HG02642 (cell line): ENCODE measurements around the gene CAMK2A.

Source experiments
- ATAC-seq: cut with Tn5 transposase; IDR thresholded peaks from one replicate; pipeline ENCODE4 v1.9.1; 2021; ENCODE audit warnings: mild to moderate bottlenecking; ENCODE audit not compliant: unreplicated experiment, poor library complexity

CAMK2A gene

DNA sequence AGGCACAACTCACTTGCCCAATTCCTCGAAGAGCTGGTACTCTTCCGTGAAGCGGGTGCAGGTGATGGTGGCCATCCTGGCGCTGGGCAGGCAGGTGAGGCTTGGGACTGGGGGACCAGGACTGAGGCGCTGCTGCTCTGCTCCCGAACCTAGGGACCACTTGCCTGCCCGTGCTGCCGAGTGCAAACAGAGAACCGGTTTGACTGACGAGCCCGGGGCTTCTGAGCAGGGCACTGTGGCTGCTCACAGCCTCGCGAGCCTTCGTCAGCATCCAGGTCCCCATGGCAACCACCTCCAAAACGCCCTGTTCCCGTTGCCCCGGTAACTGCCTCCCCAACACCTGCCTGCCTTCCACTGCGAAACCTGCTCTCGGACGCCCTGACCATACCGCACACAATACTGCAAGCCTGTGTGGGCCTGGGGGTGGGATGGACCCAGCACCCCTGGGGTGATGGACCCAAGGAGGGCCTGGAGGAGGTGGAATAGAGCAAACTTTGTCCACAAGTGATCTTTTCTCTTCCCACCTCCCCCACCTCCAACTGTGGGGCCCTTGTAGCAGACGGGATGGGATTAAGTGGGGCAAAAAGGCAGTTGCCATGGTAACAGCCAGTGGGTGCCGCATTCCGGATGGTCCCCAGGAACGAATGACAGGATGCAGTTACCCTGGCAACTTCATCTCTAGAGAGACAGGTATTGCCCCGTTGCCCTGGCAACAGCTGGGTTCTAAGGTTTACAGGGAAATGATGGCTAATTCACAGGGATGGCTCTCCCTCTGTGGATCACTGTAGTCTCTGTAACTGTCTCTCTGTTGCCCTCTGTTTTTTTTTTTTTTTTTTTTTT lies at the start of gene CAMK2A:
Gene CAMK2A, minus strand, starts transcription at position 223 of the 840 bp plus-strand sequence. Its CDS starts 148 bp downstream, at position 75.
- ATAC-seq = no peak

DNA sequence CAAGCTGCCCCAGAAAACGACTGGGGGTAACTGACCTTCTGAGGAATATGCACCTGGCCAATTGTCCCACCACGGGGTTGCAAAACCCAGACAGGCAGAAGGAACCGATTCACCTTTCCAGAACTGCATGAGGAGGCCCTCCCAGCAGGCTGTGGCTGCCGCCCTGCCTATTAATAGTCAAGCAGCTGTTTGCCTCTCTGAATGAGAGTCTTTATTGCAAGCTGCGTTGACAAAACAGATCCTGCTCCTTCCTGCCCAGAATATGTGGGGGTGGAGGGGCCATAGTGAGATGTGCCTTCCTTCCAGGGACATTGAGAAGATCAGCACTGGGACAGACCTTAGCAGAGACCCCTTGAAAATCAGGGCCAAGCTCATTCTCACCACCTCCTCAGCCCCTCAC lies 49.6 kb upstream of the CAMK2A start:
- ATAC-seq = no peak

DNA sequence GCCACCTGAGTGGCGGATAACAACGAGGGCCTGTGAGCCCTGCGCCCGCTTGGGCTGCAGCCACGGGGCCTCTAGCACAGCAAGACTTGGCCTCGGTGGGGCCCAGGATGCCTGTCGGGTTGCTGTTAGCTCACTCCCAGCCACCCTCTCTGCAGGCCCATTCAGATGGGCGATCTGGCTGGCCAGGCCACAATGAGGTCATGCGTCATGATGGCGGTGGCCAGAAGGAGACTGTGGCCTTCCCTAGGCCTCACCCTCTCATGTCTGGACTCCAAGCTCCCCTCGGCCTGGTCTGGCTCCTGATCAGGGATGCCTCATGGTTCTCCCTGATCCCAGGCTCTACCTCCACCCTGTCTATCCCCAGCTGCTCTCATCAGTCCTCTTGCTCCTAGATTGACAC lies 49.0 kb upstream of the CAMK2A start:
- ATAC-seq = no peak

DNA sequence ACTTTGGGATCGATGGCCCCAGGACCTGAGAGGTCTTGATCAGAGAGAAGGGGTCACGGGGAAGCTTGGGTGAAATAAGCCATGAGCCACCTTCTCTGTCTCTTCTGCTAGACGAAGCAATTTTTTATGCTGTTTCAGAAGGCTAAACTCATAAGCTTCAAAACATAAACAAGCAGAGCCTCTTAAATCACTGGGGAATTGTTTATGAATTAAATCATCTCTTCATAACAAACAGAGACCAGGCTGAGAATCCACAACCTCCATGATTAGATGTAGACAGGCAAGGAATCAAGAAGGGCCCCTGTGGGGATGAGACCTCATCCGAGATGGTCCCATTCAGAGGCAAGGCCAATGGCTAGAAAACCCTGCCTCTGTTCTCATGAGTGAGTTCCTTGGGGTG lies 46.2 kb upstream of the CAMK2A start:
- ATAC-seq = no peak

- ATAC-seq = no peak
Measured at GRCh38 chr5:150333400-150333799, 43.8 kb upstream of the CAMK2A start.

DNA sequence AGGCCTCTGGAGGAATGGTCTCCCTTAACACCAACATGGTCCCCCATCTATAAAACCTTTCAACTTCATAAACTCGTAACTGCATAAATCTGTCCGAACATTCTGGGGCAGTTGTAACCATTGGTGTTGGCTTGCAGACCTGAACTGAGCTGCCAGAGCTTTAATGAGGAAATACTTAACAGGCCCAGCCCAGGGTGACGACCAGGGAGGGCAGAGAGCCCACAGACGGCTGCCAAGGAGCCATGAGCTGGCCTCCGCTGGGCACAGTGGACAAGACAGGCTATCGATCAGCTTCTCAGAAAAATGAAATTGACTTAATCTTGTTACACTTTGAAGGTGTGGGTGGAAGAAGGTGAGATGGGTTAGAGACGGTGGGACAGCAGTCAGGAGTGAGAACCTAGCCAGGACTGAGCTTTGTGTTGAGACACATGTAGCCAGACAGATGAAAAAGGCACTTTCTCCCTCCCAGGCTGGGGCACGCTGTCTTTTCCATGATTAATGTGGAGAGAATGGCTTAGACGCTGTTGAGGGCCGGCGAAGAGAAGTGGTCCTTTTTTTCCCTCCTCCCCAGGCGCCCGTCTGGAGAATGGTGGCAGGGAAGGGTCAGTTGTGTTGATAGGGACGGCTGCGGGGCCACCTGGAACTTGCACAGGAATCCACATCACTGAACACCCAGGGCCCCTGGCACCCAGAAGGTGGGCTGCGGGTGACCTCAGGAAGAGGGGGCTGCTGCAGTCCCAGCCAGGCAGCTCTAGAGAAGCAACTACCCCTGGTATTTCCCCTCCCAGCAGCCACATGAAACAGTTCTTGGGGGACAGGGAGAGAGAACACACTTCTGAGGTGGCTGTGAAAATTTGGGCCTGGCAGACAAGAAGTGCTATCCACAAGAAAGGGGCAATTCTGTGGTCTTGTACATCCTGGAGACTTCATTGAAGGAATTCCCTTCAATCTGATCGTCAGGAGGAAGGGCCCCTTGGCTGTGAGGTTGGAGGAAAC lies 40.6 kb upstream of the CAMK2A start:
- ATAC-seq = no peak

DNA sequence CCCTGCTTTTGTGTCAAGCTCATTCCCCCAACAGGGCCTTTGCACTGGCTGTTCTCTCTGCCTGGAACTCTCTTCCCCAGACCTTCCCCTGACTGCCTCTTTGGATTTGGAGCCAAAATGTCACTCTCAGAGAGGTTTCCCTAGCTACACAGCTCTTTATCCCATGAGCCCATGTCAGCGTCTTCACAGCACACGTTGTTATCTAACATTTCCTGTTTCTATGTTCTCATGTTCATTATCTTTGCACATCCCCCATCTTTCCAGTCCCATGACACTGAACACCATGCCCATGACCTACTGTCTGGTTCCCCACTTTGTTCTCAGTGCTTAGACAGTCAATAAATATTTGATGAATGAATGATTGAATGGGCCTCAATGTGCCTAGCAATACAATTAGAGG lies 39.5 kb upstream of the CAMK2A start:
- no peak for ATAC-seq

- ATAC-seq = no peak
Measured at GRCh38 chr5:150328515-150328914, 38.9 kb upstream of the CAMK2A start.

- no peak for ATAC-seq
Measured at GRCh38 chr5:150327139-150327538, 37.6 kb upstream of the CAMK2A start.

DNA sequence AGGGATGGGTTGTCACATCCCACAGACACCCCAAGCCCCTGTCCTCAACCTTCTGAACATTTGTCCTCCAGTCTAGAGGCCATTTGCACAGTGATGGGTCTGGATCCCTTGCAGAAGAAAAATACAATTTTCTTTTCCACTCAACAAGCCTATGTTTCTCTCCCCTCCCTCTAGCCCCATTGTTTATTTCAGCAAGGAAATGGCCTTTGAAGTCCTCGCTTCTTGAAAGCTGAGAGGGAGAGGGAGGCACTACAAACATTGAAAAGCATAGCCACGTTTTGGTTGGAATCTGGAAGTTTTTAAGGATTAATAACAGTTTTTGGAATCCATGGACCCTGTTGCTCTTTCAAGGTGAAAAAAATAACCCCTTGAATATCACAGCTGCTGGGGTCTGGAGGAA lies 37.1 kb upstream of the CAMK2A start:
- no peak for ATAC-seq

- no peak for ATAC-seq
Measured at GRCh38 chr5:150325426-150325825, 35.9 kb upstream of the CAMK2A start.

GRCh38 chr5:150323819-150324218 lies 34.2 kb upstream of the CAMK2A start:
- ATAC-seq = no peak

DNA sequence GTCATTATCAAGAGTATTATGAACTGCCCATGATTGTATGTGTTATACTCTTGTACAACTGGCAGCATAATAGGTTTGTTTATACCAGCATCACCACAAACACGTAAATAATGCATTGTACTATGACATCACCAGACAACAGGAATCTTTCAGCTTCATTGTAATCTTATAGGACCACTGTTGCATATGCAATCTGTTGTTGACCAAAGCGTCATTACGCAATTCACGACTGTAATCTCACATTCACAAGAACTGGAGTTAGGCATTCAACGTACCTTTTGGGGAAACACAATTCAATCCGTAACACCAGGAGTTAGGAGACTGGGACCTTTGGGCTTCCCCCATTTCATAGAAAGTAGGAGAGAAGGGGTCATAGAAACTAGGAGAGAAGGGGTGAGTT lies 33.5 kb upstream of the CAMK2A start:
- no peak for ATAC-seq

DNA sequence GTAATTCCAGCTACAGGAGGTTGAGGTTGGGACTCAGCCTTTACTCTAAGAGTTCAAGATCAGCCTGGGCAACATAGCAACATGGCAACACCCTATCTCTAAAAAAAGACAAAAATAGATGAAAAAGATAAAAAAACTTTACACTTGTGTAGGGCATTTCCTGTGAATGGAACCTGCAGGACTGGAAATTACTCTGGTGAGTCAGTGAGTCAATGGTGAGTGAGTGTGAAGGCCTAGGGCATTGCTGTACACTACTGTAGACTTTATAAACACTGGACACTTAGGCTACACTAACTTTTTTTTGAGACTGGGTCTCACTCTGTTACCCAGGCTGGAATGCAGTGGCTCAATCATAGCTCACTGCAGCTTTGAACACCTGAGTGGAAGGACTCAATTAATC lies 32.6 kb upstream of the CAMK2A start:
- no peak for ATAC-seq

DNA sequence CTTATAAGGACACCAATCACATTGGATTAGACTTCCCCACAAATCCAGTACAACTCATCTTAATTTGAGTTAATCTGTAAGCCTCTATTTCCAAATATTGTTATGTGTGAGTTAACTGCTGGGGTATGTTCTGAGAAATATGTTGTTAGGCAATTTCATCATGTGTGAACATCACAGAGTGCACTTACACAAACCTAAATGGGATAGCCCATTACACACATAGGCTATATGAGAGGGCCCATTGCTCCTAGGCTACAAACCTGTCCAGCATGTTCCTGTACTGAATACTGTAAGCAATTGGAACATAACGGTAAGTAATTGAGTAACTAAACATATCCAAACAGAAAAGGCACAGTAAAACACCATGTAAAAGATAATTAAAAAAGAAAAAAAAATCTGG lies 32.2 kb upstream of the CAMK2A start:
- no peak for ATAC-seq

DNA sequence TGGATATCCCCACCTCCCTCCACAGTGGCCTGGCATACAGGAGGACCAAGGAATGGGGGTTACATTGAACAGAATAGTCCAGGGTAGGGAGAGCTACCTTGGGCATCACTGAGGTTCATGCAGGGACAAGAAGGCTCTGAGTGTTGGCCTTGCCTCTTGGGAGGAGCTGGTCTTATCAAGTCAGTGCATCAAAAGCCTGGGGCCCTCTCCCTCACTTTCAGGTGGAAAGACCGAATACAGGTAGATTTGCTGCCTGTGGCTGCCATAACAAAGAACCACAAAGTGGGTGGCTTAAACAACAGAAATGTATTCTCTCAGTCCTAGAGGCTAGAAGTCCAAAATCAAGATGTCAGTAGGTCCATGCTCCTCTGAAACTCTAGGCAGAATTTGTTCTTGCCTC lies 31.6 kb upstream of the CAMK2A start:
- no peak for ATAC-seq

- ATAC-seq = no peak
Measured at GRCh38 chr5:150320044-150320613, 30.6 kb upstream of the CAMK2A start.

DNA sequence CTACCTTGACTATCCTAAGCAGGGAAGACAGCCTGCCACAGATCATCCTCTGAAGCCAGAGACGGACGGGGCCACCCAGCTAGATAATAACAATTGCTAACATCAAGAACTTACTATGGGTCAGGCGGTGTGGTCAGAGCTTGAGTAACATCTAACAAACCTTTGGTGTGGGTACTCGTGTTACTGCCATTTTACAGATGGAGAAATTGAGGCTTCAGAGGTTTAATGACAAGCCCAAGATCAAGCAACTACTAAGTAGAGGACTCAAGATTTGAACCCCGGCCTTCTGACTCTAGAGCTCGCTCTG lies 29.9 kb upstream of the CAMK2A start:
- ATAC-seq = no peak

GRCh38 chr5:150318613-150319483 lies 29.3 kb upstream of the CAMK2A start:
- no peak for ATAC-seq
